Body of pancreas (tissue), 4 donors: ENCODE measurements around the gene TERB1. TPM values are rescaled to one million over a fixed set of nuclear protein-coding genes. Genes with fewer than 3 reads are reported as not detected.

Experiments used
- ATAC-seq: fragments of 150-250 bp; one replicate; pipeline ENCODE4 v1.9.1; 2016
- DNase-seq, 4 donors: peaks; one replicate each; pipeline ENCODE4 v3.0.0-alpha.2; 2019
- H3K27ac ChIP-seq, 4 donors: fragments of 200-600 bp; sonication (generic); 1 replicate in 3 of 4; 2 replicates in 1 of 4; pipeline versions ENCODE4 v1.5.1 to v1.6.1; 2016 to 2019; ENCODE audit warnings: mild to moderate bottlenecking in 1 of 4, mixed read lengths in 1 of 4, moderate library complexity in 1 of 4
- H3K27me3 ChIP-seq, 2 donors: fragments of 200-600 bp; sonication (generic); one replicate each; pipeline ENCODE4 v1.6.0; 2016; ENCODE audit warnings: mild to moderate bottlenecking in 1 of 2
- H3K36me3 ChIP-seq, 2 donors: fragments of 200-600 bp; sonication (generic); replicated peaks in 1 of 2; 2 replicates each; pipeline ENCODE4 v1.5.1; 2016; ENCODE audit warnings: low read depth in 2 of 2; ENCODE audit not compliant: insufficient read depth in 1 of 2
- H3K4me1 ChIP-seq: fragments of 200-600 bp; sonication (generic); one replicate; pipeline ENCODE4 v1.6.0; 2016
- H3K4me3 ChIP-seq, 2 donors: fragments of 200-600 bp; sonication (generic); 1 replicate in 1 of 2; 2 replicates in 1 of 2; pipeline ENCODE4 v1.5.1; 2016 to 2019
- H3K9me3 ChIP-seq, 3 donors: fragments of 200-600 bp; sonication (generic); 1 replicate in 2 of 3; 2 replicates in 1 of 3; pipeline ENCODE4 v1.5.1; 2016
- POLR2A ChIP-seq, 3 donors: fragments of 450-650 bp; IDR thresholded peaks; one replicate each; pipeline ENCODE4 v1.6.1; 2016; ENCODE audit warnings: antibody characterized with exemption in 3 of 3, mild to moderate bottlenecking in 2 of 3
- WGBS, 2 donors: methylation state at CpG; one replicate each; pipeline ENCODE4 v1.1.5; 2017; 5-methylcytosine and 5-hydroxymethylcytosine counted together
- intact Hi-C: fragments of 100-400 bp; cut with DNase I; formaldehyde crosslinking; loops from one replicate; pipeline ENCODE4 v1.15.1; 2023
- total RNA-seq, 2 donors: library from RNA; depleted of rRNA; stranded (reverse); fragments of >200 nt; gene quantifications; one replicate each; pipeline ENCODE4 v1.1.0, GENCODE V29; 2016
- TF ChIP-seq, protein P1 (sequence below), 7 experiments: fragments of 450-650 bp in 4 of 7; fragments of 200-600 bp in 3 of 7; sonication (generic) in 3 of 7; IDR thresholded peaks; one replicate each; pipeline ENCODE4 v1.5.1; 2016 to 2019; ENCODE audit warnings: antibody characterized with exemption in 7 of 7

TERB1 gene
- total RNA-seq, 2 donors from 2014 or later, result not detected

DNA sequence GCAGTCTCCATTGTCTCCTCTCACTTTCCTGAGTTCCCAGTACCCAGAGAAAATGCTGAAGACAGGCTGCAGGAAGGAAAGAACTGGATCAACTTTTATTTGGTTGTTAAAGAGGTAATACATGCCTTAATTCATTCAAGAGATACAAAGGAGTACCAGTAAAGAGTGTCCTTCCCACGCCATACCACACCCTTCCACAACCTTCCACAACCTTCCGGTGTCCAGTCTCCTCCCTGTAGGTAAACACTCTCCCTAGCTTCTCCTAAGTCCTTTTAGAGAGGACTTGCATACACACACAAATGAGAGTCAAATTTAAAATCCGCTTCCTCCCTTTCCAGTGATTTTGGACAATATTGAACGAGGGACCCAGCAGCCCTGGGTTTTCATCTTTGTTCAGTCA, 40.0 kb upstream of the TERB1 start:
- no peak for DNase-seq
- Histone ChIP-seq H3K9me3 (no peaks in the 10 kb centered on the region), H3K27ac (no peak overlapping the region), H3K27me3 (peaks cover 0 to 15% of the 10 kb centered on the region in 2 donors), H3K4me1 (peaks cover 15% of the 10 kb centered on the region), H3K36me3 (no peaks in the 10 kb centered on the region), H3K4me3 (no peak overlapping the region)
- WGBS, 2 donors, result 90 to 93% methylated on average over 4 of the region's 4 CpGs
- intact Hi-C loops, result no loop called here
- ATAC-seq, result no peak
- TF ChIP-seq, protein P1, sequence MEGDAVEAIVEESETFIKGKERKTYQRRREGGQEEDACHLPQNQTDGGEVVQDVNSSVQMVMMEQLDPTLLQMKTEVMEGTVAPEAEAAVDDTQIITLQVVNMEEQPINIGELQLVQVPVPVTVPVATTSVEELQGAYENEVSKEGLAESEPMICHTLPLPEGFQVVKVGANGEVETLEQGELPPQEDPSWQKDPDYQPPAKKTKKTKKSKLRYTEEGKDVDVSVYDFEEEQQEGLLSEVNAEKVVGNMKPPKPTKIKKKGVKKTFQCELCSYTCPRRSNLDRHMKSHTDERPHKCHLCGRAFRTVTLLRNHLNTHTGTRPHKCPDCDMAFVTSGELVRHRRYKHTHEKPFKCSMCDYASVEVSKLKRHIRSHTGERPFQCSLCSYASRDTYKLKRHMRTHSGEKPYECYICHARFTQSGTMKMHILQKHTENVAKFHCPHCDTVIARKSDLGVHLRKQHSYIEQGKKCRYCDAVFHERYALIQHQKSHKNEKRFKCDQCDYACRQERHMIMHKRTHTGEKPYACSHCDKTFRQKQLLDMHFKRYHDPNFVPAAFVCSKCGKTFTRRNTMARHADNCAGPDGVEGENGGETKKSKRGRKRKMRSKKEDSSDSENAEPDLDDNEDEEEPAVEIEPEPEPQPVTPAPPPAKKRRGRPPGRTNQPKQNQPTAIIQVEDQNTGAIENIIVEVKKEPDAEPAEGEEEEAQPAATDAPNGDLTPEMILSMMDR (IDR thresholded peaks at IDR 0.05), result no peak
- no peak for TF ChIP-seq POLR2A (IDR thresholded peaks at IDR 0.05)

- Histone ChIP-seq H3K4me1 (peaks cover 15% of the 10 kb centered on the region), H3K27me3 (peaks cover 0 to 15% of the 10 kb centered on the region in 2 donors), H3K9me3 (no peaks in the 10 kb centered on the region), H3K4me3 (no peak overlapping the region), H3K36me3 (no peaks in the 10 kb centered on the region), H3K27ac (no peak overlapping the region)
- intact Hi-C loops, result no loop called here
- no peak for DNase-seq
- no peak for TF ChIP-seq POLR2A (IDR thresholded peaks at IDR 0.05)
- TF ChIP-seq, protein P1 (IDR thresholded peaks at IDR 0.05), result no peak
- 46 to 53% methylated on average over 3 of the region's 3 CpGs for WGBS, 2 donors
- no peak for ATAC-seq
Measured at GRCh38 chr16:66840883-66841282, 39.5 kb upstream of the TERB1 start.

DNA sequence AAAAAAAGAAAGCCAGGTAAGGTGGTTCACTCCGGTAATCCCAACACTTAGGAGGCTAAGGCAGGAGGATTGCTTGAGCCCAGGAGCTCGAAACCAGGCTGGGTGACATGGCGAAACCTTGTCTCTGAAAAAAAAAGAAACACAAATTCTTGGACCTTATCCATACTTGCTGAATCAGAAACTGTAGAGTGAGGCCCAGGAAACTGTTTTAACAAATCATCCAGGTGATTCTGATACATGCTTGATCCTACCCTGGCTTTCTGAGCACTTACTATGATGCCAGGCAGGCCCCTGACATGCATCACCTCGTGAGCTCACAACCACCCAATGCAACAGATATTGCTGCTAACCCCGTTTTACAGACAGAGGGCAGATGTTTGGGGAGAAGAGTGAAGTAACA, 33.4 kb upstream of the TERB1 start:
- no peaks in the 10 kb centered on the region for H3K9me3 ChIP-seq
- H3K4me1 ChIP-seq, result peaks cover 3% of the 10 kb centered on the region
- DNase-seq (no peak), ATAC-seq (no peak)
- no peaks in the 10 kb centered on the region for H3K36me3 ChIP-seq
- WGBS, 2 donors, result 87 to 92% methylated on average over 5 of the region's 5 CpGs
- intact Hi-C loops, result loop anchor here (5.0 kb wide), 1 partner anchor 33 kb away; no protein-coding TSS in a partner anchor
- TF ChIP-seq, protein P1 (IDR thresholded peaks at IDR 0.05), result no peak
- no peak for TF ChIP-seq POLR2A (IDR thresholded peaks at IDR 0.05)
- no peaks in the 10 kb centered on the region for H3K27me3 ChIP-seq
- H3K27ac ChIP-seq, result no peak overlapping the region
- H3K4me3 ChIP-seq, result no peak overlapping the region

DNA sequence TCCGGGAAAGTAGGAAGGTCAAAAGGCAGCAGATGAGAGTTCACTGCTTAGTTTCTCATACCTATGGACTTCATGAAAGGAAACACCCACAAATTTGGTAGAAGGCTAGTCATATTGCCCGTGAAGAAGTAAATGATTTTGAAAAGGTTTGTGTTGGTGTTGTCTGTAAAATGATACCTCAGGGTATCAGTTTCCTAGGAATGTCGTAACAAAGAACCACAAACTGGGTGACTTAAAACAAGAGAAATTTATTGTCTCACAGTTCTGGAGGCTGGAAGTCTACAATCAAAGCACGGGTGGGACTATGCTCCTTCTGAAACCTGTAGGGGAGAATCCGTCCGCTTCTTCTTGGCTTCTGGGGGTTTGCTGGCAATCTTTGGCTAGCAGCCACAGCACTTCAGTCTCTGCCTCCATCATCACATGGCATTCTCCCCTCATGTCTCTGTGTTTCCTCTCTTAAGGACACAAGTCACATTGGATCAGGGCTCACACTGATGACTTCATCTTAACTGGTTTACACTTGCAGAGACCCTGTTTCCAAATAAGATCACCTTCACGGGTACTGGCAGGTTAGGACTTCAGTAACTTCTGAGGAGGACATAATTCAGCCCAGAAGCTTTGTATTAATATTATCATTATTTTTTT, 31.4 kb upstream of the TERB1 start:
- intact Hi-C loops, result loop anchor here (5.0 kb wide), 1 partner anchor 35 kb away; no protein-coding TSS in a partner anchor
- WGBS, 2 donors, result 73 to 83% methylated on average over 7 of the region's 7 CpGs
- ATAC-seq, result no peak

More for the DNA sequence above, 31.4 kb upstream of the TERB1 start:
- H3K27ac ChIP-seq, result no peak overlapping the region
- no peak overlapping the region for H3K4me3 ChIP-seq
- H3K36me3 ChIP-seq, result no peaks in the 10 kb centered on the region
- TF ChIP-seq POLR2A (IDR thresholded peaks at IDR 0.05), result no peak
- TF ChIP-seq, protein P1 (IDR thresholded peaks at IDR 0.05), result no peak
- DNase-seq, result no peak
- H3K9me3 ChIP-seq, result no peaks in the 10 kb centered on the region
- peaks cover 18% of the 10 kb centered on the region for H3K4me1 ChIP-seq
- no peaks in the 10 kb centered on the region for H3K27me3 ChIP-seq
